Activated CD4-positive, alpha-beta memory T cell treated with anti-CD3 and anti-CD28 coated beads for 36 hours (primary cell): ENCODE measurements around the gene DNASE1L1. TPM values are rescaled to one million over a fixed set of nuclear protein-coding genes. Genes with fewer than 3 reads are reported as not detected.

Experiments
- CTCF ChIA-PET: fragments of 350-600 bp; sonication (Branson Sonifier 250); formaldehyde crosslinking; loops from one replicate; lab custom pipeline; 2021; ENCODE audit warnings: antibody characterized with exemption, inconsistent platforms; lab: Charles Lee
- POLR2A ChIA-PET: fragments of 350-600 bp; sonication (Branson Sonifier 250); formaldehyde crosslinking; loops from one replicate; lab custom pipeline; 2021; ENCODE audit warnings: antibody characterized with exemption; lab: Charles Lee
- DNase-seq: peaks from one replicate; pipeline ENCODE4 v3.0.0-alpha.2; 2020
- H3K27ac Mint-ChIP-seq: one replicate; pipeline ENCODE4 v1.8.0; 2021; ENCODE audit warnings: mixed read lengths
- H3K27me3 Mint-ChIP-seq: one replicate; pipeline ENCODE4 v1.8.0; 2021; ENCODE audit warnings: mixed read lengths
- H3K36me3 Mint-ChIP-seq: one replicate; pipeline ENCODE4 v1.8.0; 2021; ENCODE audit warnings: mixed read lengths
- H3K4me1 Mint-ChIP-seq: one replicate; pipeline ENCODE4 v1.8.0; 2021; ENCODE audit warnings: low read depth, mixed read lengths
- H3K4me3 Mint-ChIP-seq: one replicate; pipeline ENCODE4 v1.8.0; 2021; ENCODE audit warnings: mild to moderate bottlenecking, mixed read lengths
- H3K9me3 Mint-ChIP-seq: one replicate; pipeline ENCODE4 v1.8.0; 2021; ENCODE audit warnings: mixed read lengths
- intact Hi-C: fragments of 100-400 bp; cut with micrococcal nuclease; formaldehyde crosslinking; loops from one replicate; pipeline ENCODE4 v1.15.1; 2023
- total RNA-seq, 2 experiments: library from RNA; stranded (reverse); gene quantifications; one replicate each; pipeline ENCODE4 v1.2.3, GENCODE V29; 2021

The DNASE1L1 gene
- total RNA-seq, 2 experiments from 2014 or later, result 12.5 to 13.3 TPM

DNA sequence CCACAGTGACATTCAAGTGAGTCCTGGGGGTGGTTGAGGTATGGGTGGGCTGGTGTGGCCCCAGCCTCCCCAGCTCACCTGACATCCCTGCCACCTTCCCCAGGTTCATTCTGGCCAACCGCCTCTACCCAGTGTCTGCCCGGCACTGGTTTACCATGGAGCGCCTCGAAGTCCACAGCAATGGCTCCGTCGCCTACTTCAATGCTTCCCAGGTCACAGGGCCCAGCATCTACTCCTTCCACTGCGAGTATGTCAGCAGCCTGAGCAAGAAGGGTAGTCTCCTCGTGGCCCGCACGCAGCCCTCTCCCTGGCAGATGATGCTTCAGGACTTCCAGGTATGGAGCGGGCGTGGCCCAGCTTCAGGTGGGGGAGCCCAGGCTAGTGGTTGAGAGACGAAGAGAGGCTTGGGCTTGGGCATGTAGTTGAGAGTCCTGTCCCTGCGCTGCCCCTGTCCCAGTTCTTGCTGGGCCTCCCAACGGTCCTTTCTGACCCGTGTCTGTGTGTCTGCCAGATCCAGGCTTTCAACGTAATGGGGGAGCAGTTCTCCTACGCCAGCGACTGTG is 26.2 kb upstream of the DNASE1L1 start:
- POLR2A ChIA-PET, result no interaction called here
- intact Hi-C loops, result loop anchor here (5.0 kb wide), 3 partner anchors 38 to 643 kb away; partner anchors contain the start of genes EMD, IDH3G, RPL10 and SSR4
- no peaks in the 10 kb centered on the region for H3K27me3 Mint-ChIP-seq
- peaks cover 15% of the 10 kb centered on the region for H3K36me3 Mint-ChIP-seq
- CTCF ChIA-PET, result no interaction called here
- H3K4me1 Mint-ChIP-seq, result peaks cover 25% of the 10 kb centered on the region
- H3K27ac Mint-ChIP-seq, result no peak overlapping the region
- no peak for DNase-seq
- no peaks in the 10 kb centered on the region for H3K9me3 Mint-ChIP-seq
- H3K4me3 Mint-ChIP-seq, result no peak overlapping the region

- CTCF ChIA-PET, result no interaction called here
- Mint-ChIP-seq H3K27ac (no peak overlapping the region), H3K4me1 (peaks cover 24% of the 10 kb centered on the region), H3K27me3 (no peaks in the 10 kb centered on the region), H3K36me3 (peaks cover 14% of the 10 kb centered on the region), H3K9me3 (no peaks in the 10 kb centered on the region), H3K4me3 (no peak overlapping the region)
- intact Hi-C loops, result loop anchor here (5.0 kb wide), 3 partner anchors 37 to 642 kb away; partner anchors contain the start of genes EMD, IDH3G, RPL10 and SSR4
- no peak for DNase-seq
- POLR2A ChIA-PET, result no interaction called here
Observed at GRCh38 chrX:154434394-154435168, 25.5 kb upstream of the DNASE1L1 start.

DNA sequence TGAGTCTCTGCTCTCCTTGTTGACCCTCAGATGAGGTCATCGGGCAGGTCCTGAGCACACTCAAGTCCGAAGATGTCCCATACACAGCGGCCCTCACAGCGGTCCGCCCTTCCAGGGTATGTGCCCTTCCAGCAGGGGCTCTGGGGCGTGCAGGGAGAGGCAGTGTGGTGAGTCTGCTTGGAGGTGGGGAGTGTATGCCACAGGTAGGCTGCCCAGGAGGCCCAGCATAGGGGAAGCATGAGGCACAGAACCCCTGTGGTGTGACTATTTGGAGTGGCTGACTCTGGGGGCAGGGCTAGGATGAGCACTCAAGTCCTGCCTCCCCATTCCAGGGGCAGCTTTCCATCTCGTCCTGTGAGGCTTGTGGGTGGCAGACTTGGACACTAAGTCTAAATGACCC is 24.6 kb upstream of the DNASE1L1 start:
- ChIA-PET CTCF (no interaction called here), POLR2A (no interaction called here)
- H3K27me3 Mint-ChIP-seq, result no peaks in the 10 kb centered on the region
- H3K27ac Mint-ChIP-seq, result no peak overlapping the region
- no peaks in the 10 kb centered on the region for H3K9me3 Mint-ChIP-seq
- no peak for DNase-seq
- intact Hi-C loops, result no loop called here
- H3K4me1 Mint-ChIP-seq, result peaks cover 26% of the 10 kb centered on the region
- no peak overlapping the region for H3K4me3 Mint-ChIP-seq
- H3K36me3 Mint-ChIP-seq, result peaks cover 11% of the 10 kb centered on the region

GRCh38 chrX:154432210-154432609 is 23.2 kb upstream of the DNASE1L1 start:
- Mint-ChIP-seq H3K4me1 (peaks cover 23% of the 10 kb centered on the region), H3K36me3 (peaks cover 6% of the 10 kb centered on the region), H3K27me3 (no peaks in the 10 kb centered on the region), H3K27ac (no peak overlapping the region), H3K4me3 (no peak overlapping the region), H3K9me3 (no peaks in the 10 kb centered on the region)
- CTCF ChIA-PET, result no interaction called here
- POLR2A ChIA-PET, result interaction anchor here (1.4 kb wide), 1 partner anchor 83 kb away, joined by 3 read pairs; no protein-coding TSS in a partner anchor
- intact Hi-C loops, result no loop called here
- no peak for DNase-seq

DNA sequence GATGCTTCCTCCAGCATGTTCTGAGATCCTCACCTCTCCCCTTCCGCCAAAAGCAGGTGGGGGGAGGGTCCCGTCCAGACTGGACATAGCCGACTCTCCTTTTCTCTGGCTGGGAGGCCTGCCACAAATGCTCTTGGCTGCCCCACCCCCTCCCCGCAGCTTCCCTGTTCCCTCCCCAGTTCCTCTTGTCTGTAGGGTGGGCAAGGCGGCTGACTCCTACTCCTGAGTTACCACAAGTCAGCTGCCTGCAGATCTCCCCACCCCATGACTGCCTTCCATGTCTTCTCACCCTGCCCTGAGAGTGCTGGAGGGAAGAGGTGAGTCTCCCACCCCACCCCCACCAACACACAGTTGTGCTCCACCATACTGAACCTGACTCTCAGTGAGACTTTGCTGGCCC is 22.3 kb upstream of the DNASE1L1 start:
- intact Hi-C loops, result no loop called here
- ChIA-PET CTCF (no interaction called here), POLR2A (no interaction called here)
- H3K27ac Mint-ChIP-seq, result no peak overlapping the region
- H3K36me3 Mint-ChIP-seq, result peaks cover 6% of the 10 kb centered on the region
- no peak for DNase-seq
- no peak overlapping the region for H3K4me3 Mint-ChIP-seq
- H3K4me1 Mint-ChIP-seq, result peaks cover 22% of the 10 kb centered on the region
- no peaks in the 10 kb centered on the region for H3K9me3 Mint-ChIP-seq
- H3K27me3 Mint-ChIP-seq, result no peaks in the 10 kb centered on the region

- intact Hi-C loops, result no loop called here
- peaks cover 17% of the 10 kb centered on the region for H3K4me1 Mint-ChIP-seq
- ChIA-PET CTCF (no interaction called here), POLR2A (no interaction called here)
- peaks cover 4% of the 10 kb centered on the region for H3K36me3 Mint-ChIP-seq
- H3K27ac Mint-ChIP-seq, result peak overlapping the region; percentile 57
- no peaks in the 10 kb centered on the region for H3K9me3 Mint-ChIP-seq
- no peaks in the 10 kb centered on the region for H3K27me3 Mint-ChIP-seq
- H3K4me3 Mint-ChIP-seq, result no peak overlapping the region
- no peak for DNase-seq
Observed at GRCh38 chrX:154430916-154431315, 21.9 kb upstream of the DNASE1L1 start.

GRCh38 chrX:154430479-154430878 is 21.4 kb upstream of the DNASE1L1 start:
- H3K4me3 Mint-ChIP-seq, result no peak overlapping the region
- ChIA-PET CTCF (no interaction called here), POLR2A (interaction anchor here (1.2 to 1.5 kb wide), 2 partner anchors 9 to 31 kb away, joined by 3 to 6 read pairs; no protein-coding TSS in a partner anchor)
- H3K27ac Mint-ChIP-seq, result peak overlapping the region; percentile 57
- intact Hi-C loops, result no loop called here
- no peak for DNase-seq
- peaks cover 17% of the 10 kb centered on the region for H3K4me1 Mint-ChIP-seq
- no peaks in the 10 kb centered on the region for H3K9me3 Mint-ChIP-seq
- no peaks in the 10 kb centered on the region for H3K27me3 Mint-ChIP-seq
- peaks cover 2% of the 10 kb centered on the region for H3K36me3 Mint-ChIP-seq

DNA sequence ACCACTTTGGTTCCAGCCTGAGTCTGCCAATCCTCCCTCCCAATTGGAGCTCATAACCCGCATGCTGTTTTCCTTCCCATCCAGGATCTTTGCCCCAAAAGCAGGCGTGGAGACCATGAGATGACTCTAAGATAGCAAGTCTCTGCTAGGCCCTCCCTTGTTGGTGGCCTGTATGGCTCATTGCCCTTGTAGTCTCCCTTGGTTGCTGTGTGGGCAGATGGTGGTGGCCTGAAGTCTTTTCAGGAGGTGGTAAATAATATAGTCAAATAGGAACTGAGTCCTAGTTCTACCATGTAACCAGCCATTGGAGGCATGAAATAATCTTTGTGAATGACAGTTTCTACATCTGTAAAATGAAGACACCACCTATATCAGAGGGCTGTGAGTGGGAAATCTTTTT is 20.7 kb upstream of the DNASE1L1 start:
- Mint-ChIP-seq H3K27me3 (no peaks in the 10 kb centered on the region), H3K36me3 (peaks cover 2% of the 10 kb centered on the region), H3K4me1 (peaks cover 17% of the 10 kb centered on the region), H3K9me3 (no peaks in the 10 kb centered on the region), H3K27ac (peak overlapping the region; percentile 69), H3K4me3 (peak overlapping the region; percentile 77)
- POLR2A ChIA-PET, result interaction anchor here (1.0 to 1.5 kb wide), 4 partner anchors 9 to 30 kb away, joined by 3 to 6 read pairs (median 4); partner anchors contain the start of gene FAM50A
- CTCF ChIA-PET, result interaction anchor here (0.9 to 1.6 kb wide), 3 partner anchors 18 to 97 kb away, joined by 3 to 5 read pairs (median 4); partner anchors contain the start of gene RPL10
- intact Hi-C loops, result no loop called here
- DNase-seq, result peak; percentile 26

DNA sequence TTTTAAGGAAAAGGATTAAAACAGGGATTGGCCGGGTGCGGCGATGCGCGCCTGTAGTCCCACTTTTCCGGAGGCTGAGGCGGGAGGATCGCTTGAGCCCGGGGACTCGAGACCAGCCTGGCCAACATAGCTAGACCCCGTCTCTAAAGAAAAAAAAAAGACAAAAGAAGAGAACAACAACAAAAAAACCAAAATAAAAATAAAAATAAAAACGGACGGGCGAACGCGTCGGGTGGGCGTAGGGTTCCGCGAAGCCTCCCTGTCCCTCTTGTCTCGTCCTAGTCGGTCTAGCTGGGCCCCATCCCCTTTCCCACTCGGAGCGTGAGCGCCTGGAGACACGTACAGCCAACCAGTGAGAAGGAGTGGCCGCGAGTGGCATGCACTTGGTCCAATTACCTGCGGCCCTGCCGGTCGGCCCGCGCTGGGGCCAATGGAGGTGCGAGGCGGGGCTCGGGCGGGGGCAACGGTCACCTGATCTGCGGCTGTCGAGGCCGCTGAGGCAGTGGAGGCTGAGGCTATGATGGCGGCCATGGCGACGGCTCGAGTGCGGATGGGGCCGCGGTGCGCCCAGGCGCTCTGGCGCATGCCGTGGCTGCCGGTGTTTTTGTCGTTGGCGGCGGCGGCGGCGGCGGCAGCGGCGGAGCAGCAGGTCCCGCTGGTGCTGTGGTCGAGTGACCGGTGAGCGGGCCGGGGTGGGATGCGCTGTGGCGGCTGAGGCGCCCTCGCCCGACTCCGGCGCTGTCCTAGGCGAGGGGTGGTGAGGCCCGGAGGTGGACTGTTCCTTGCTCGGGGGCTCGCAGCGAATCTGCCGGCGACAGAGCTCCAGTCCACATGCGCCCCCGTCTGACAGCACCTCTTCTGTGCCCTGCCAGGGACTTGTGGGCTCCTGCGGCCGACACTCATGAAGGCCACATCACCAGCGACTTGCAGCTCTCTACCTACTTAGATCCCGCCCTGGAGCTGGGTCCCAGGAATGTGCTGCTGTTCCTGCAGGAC is 19.4 kb upstream of the DNASE1L1 start, which contains the start of gene ATP6AP1:
Gene ATP6AP1, plus strand, starts transcription at position 502 of the 996 bp plus-strand sequence. Its CDS starts 16 bp downstream, at position 518.
- Mint-ChIP-seq H3K9me3 (no peaks in the 10 kb centered on the region), H3K36me3 (peaks cover 2% of the 10 kb centered on the region), H3K27me3 (no peaks in the 10 kb centered on the region), H3K4me3 (peak within 1 kb of the TSS; percentile 77), H3K4me1 (peaks cover 17% of the 10 kb centered on the region), H3K27ac (peak within 1 kb of the TSS; percentile 69)
- ChIA-PET POLR2A (interaction anchor here (0.7 to 2.1 kb wide), 5 partner anchors 7 to 27 kb away, joined by 3 to 6 read pairs (median 4); partner anchors contain the start of genes FAM50A and TAFAZZIN), CTCF (interaction anchor here (0.9 to 1.9 kb wide), 4 partner anchors 17 to 99 kb away, joined by 3 to 7 read pairs (median 4); partner anchors contain the start of gene RPL10)
- peak; percentile 94 for DNase-seq
- intact Hi-C loops, result no loop called here

- peaks cover 2% of the 10 kb centered on the region for H3K36me3 Mint-ChIP-seq
- no peaks in the 10 kb centered on the region for H3K27me3 Mint-ChIP-seq
- H3K9me3 Mint-ChIP-seq, result no peaks in the 10 kb centered on the region
- ChIA-PET CTCF (interaction anchor here (0.7 to 1.9 kb wide), 3 partner anchors 13 to 54 kb away, joined by 3 to 7 read pairs (median 3); no protein-coding TSS in a partner anchor), POLR2A (interaction anchor here (1.0 to 2.1 kb wide), 2 partner anchors 8 to 15 kb away, joined by 3 to 4 read pairs; no protein-coding TSS in a partner anchor)
- peak overlapping the region; percentile 77 for H3K4me3 Mint-ChIP-seq
- intact Hi-C loops, result no loop called here
- H3K4me1 Mint-ChIP-seq, result peaks cover 17% of the 10 kb centered on the region
- peak overlapping the region; percentile 54 for H3K27ac Mint-ChIP-seq
- no peak for DNase-seq
Observed at GRCh38 chrX:154426916-154427770, 18.1 kb upstream of the DNASE1L1 start.
